Brain microvascular endothelial cell (primary cell): ENCODE results near the gene FGFR1OP2.

Source experiments
- DNase-seq: peaks from one replicate; pipeline ENCODE4 v3.0.0-alpha.2; 2020
- H3K27ac ChIP-seq: fragments of 250-450 bp; sonication (Bioruptor Pico); 2 replicates; pipeline ENCODE4 v1.5.1; 2020; ENCODE audit warnings: mild to moderate bottlenecking, moderate library complexity
- H3K27me3 ChIP-seq: fragments of 250-450 bp; sonication (Bioruptor Pico); replicated peaks from 2 replicates; pipeline ENCODE4 v1.5.1; 2020; ENCODE audit warnings: mild to moderate bottlenecking
- H3K36me3 ChIP-seq: fragments of 250-450 bp; sonication (Bioruptor Pico); replicated peaks from 2 replicates; pipeline ENCODE4 v1.5.1; 2020; ENCODE audit warnings: mild to moderate bottlenecking
- H3K4me3 ChIP-seq: 2 replicates; pipeline ENCODE4 v1.5.1; 2011; ENCODE audit warnings: low read depth, mild to moderate bottlenecking, control low read depth, low read length, moderate library complexity
- in situ Hi-C: cut with HindIII; loops from 2 replicates; pipeline ENCODE4 v1.10.0; 2017; ENCODE audit warnings: low sequenced_read_pairs, low pct_ligation_motif_present
- TF ChIP-seq, protein P1 (sequence below): IDR thresholded peaks from 2 replicates; pipeline ENCODE4 v1.5.1; 2011; ENCODE audit warnings: low read depth, mild to moderate bottlenecking, moderate library complexity, low read length, control low read depth, inconsistent platforms; ENCODE audit errors: missing control alignments

FGFR1OP2 gene

DNA sequence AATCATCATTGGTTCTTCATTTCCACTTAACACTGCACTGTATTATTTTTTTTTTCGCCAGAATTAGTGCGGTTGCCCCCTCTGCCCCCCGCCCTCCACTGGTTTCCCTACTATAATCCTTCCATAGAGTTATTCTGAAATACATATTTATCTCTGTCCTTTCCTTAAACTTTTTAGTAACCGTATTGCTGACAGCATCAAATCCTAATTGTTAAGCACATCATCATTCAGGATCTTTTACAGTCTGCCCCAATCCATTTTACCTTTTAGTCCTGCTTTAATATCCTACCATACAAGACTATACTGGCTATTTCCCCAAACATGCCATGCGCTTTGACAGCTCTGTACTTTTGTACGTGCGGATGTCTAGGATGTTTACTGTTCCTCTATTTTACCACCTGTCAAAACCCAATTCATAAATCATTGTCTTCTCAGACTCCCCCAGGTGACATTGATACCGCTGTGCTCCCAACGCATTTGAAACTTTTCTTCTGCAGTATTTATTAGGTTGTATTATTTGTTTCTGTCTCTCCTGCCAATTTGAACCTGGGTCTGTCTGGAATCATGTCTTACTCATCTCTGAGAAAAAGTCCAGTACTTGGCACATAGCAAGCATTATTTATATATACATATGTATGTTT lies 1.0 kb downstream of the FGFR1OP2 start:
- TF ChIP-seq, protein P1, sequence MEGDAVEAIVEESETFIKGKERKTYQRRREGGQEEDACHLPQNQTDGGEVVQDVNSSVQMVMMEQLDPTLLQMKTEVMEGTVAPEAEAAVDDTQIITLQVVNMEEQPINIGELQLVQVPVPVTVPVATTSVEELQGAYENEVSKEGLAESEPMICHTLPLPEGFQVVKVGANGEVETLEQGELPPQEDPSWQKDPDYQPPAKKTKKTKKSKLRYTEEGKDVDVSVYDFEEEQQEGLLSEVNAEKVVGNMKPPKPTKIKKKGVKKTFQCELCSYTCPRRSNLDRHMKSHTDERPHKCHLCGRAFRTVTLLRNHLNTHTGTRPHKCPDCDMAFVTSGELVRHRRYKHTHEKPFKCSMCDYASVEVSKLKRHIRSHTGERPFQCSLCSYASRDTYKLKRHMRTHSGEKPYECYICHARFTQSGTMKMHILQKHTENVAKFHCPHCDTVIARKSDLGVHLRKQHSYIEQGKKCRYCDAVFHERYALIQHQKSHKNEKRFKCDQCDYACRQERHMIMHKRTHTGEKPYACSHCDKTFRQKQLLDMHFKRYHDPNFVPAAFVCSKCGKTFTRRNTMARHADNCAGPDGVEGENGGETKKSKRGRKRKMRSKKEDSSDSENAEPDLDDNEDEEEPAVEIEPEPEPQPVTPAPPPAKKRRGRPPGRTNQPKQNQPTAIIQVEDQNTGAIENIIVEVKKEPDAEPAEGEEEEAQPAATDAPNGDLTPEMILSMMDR, result no peak
- no peak for DNase-seq
- in situ Hi-C loops, result no loop called here

DNA sequence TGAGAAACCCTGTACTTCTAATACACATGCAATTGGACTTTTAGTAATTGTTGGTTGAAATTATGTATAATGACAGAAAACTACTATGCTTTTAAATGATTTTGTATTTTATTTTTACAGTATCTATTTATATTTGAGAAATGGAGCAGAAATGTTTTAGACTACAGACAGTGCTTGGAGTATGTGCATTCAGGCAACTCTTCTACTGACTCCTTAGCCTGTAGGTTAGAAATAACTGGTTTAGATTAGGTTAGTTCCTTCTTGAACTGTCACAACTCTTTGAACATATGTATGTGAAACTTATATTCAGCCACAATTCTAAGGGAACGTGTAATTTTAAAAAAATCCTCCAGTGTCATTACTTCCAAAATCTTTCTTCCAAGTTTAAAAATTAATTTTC lies 1.7 kb downstream of the FGFR1OP2 start:
- TF ChIP-seq, protein P1, result no peak
- no peak overlapping the region for H3K27ac ChIP-seq
- in situ Hi-C loops, result no loop called here

More for the DNA sequence above, 1.0 kb downstream of the FGFR1OP2 start:
- H3K27me3 ChIP-seq, result no peaks in the 10 kb centered on the region
- peak overlapping the region; percentile 96 for H3K4me3 ChIP-seq
- peak overlapping the region; percentile 97 for H3K27ac ChIP-seq
- H3K36me3 ChIP-seq, result peaks cover 3% of the 10 kb centered on the region

DNA sequence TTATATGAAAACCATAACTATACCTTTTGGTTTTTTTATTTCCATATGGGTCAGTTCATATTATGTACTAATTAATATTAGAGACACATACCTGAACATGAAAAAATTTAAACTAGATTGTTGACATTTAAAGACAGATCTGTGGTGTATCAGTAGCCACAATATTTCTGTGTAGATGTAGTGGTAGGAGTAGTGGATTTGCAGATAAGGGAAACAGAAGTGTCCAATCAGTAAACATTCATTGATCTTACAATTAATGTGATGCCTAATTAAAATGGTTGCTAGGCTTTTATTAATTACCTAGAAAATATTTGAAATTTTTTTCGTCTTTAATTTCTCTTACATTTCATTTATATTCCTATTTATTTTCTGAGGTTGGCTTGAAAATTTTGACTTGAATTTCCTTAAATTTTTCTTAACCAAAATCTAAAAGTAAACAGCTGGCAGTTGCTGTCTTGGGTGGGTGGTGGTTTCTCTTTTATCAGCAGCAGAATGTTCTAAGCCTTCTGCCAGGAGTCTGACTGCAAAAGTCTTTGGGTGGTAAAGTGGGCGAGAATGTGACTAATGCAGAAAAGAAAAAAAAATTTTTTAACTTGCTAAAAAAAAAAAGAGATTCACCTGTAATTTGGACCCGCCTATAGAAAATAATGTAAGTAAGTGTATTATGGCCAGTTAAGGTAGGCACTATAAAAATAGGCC lies 2.4 kb downstream of the FGFR1OP2 start:
- in situ Hi-C loops, result no loop called here
- peak; percentile 14 for DNase-seq
- Histone ChIP-seq H3K27me3 (no peaks in the 10 kb centered on the region), H3K4me3 (no peak overlapping the region), H3K36me3 (peaks cover 3% of the 10 kb centered on the region), H3K27ac (peak overlapping the region; percentile 44)
- TF ChIP-seq, protein P1, result no peak

More for the DNA sequence above, 1.7 kb downstream of the FGFR1OP2 start:
- Histone ChIP-seq H3K4me3 (peak overlapping the region; percentile 96), H3K27me3 (no peaks in the 10 kb centered on the region), H3K36me3 (peaks cover 3% of the 10 kb centered on the region)
- no peak for DNase-seq

DNA sequence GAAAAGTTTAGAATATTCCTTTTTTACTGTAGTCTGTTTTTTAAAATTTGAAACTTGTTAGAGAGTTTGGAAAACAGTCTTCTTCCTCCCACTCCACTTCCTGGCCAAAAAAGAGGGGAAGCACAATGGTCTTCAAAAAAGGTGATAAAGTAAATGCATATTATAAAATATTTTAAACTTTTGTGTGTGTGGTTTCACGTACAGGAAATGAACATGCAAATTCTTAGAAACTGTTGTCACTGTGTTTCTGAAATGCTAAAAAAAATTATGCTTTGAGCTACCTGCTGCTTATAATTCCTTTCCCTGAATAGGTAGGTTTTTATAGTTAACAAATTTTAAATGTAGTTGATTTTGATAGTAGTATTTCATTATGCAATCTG lies 2.9 kb downstream of the FGFR1OP2 start:
- Histone ChIP-seq H3K27ac (peak overlapping the region; percentile 44), H3K36me3 (peaks cover 3% of the 10 kb centered on the region), H3K4me3 (no peak overlapping the region), H3K27me3 (no peaks in the 10 kb centered on the region)
- DNase-seq, result no peak
- TF ChIP-seq, protein P1, result no peak
- in situ Hi-C loops, result no loop called here

DNA sequence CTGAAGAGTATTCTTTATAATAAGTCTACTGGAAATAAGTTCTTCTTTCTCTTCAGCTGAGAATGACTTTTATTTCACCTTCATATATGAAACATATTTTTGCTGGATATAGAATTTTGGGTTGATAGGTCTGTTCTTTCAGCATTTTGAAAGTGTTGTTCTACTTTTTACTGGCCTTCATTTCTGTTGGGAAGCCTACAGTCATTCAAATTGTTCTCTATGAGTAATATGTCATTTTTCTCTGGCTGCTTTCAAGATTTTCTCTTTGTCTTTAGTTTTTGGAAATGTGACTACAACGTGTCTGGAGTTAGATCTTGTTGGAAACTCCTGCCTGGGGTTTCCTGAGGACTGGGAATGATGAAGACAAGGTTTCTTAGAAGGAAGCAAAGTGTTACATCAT lies 10.0 kb downstream of the FGFR1OP2 start:
- Histone ChIP-seq H3K27me3 (no peaks in the 10 kb centered on the region), H3K36me3 (no peaks in the 10 kb centered on the region), H3K4me3 (no peak overlapping the region), H3K27ac (no peak overlapping the region)
- DNase-seq, result no peak
- TF ChIP-seq, protein P1, result no peak
- in situ Hi-C loops, result no loop called here
